Measurements from ENCODE around the gene UTF1. TPM values are rescaled to one million over a fixed set of nuclear protein-coding genes. Genes with fewer than 3 reads are reported as not detected.

The UTF1 gene
- total and polyA plus RNA-seq, 2 experiments from 2014 or later: 12.2 to 51.4 TPM

DNA sequence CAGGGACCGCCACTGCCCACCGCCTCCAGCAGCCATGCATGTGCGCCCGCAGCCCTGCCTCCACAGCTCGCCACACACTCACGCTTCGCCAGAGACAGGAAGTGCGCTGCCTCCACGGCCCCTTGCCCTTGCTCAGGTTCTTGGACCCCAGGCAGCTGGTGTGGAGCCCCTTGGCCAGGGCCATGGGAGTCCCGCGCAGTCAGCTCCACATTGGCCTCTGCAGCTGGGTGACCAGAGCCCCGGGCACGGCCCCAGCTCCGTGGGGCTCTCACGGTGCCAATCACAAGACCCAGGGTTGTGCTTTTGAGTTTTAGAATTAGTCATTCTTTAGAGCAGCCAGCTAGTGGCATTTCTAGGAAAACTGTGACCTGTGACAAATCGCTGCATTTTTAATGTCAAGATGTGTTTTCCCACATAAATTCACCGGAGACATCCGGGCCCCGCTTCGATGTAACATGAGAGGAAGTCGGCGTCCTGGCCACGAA, 4.3 kb upstream of the UTF1 start:
- no peaks in the 10 kb centered on the region for H4K20me1 ChIP-seq (replicated peaks; ENCODE audit: insufficient read depth)
- H3K9me3 Mint-ChIP-seq: peaks cover 5% of the 10 kb centered on the region; the same call in 2 of the 3 replicates
- no peak overlapping the region for H3K27ac ChIP-seq (ENCODE audit: low read depth)
- no peak overlapping the region for H3K4me2 ChIP-seq
- H3K27ac Mint-ChIP-seq: peak overlapping the region; percentile 16; the same call in 1 of the 2 replicates
- H3K4me3 Mint-ChIP-seq: no peak overlapping the region; the same call in 2 of the 3 replicates
- no peaks in the 10 kb centered on the region; the same call in 2 of the 3 replicates for H3K36me3 Mint-ChIP-seq (ENCODE audit: low read depth)
- DNase-seq (ENCODE audit: low spot score) (no peak), ATAC-seq (no peak)
- H2AFZ ChIP-seq: no peak overlapping the region
- H3K4me3 ChIP-seq: no peak overlapping the region
- peaks cover 37% of the 10 kb centered on the region for H3K27me3 Mint-ChIP-seq (ENCODE audit: insufficient read depth, low read depth, poor library complexity)
- TF ChIP-seq, protein P1, sequence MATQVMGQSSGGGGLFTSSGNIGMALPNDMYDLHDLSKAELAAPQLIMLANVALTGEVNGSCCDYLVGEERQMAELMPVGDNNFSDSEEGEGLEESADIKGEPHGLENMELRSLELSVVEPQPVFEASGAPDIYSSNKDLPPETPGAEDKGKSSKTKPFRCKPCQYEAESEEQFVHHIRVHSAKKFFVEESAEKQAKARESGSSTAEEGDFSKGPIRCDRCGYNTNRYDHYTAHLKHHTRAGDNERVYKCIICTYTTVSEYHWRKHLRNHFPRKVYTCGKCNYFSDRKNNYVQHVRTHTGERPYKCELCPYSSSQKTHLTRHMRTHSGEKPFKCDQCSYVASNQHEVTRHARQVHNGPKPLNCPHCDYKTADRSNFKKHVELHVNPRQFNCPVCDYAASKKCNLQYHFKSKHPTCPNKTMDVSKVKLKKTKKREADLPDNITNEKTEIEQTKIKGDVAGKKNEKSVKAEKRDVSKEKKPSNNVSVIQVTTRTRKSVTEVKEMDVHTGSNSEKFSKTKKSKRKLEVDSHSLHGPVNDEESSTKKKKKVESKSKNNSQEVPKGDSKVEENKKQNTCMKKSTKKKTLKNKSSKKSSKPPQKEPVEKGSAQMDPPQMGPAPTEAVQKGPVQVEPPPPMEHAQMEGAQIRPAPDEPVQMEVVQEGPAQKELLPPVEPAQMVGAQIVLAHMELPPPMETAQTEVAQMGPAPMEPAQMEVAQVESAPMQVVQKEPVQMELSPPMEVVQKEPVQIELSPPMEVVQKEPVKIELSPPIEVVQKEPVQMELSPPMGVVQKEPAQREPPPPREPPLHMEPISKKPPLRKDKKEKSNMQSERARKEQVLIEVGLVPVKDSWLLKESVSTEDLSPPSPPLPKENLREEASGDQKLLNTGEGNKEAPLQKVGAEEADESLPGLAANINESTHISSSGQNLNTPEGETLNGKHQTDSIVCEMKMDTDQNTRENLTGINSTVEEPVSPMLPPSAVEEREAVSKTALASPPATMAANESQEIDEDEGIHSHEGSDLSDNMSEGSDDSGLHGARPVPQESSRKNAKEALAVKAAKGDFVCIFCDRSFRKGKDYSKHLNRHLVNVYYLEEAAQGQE (IDR thresholded peaks at IDR 0.05; ENCODE audit: unreplicated experiment): no peak
- no peaks in the 10 kb centered on the region for H3K9me2 ChIP-seq (ENCODE audit: insufficient read depth)
- H3F3A ChIP-seq (replicated peaks; ENCODE audit: low read depth): peaks cover 13% of the 10 kb centered on the region; the same call in 1 of the 2 replicates
- H3K36me3 ChIP-seq (ENCODE audit: insufficient read depth): no peaks in the 10 kb centered on the region
- H3K4me1 Mint-ChIP-seq: peaks cover 14% of the 10 kb centered on the region
- H3K4me1 ChIP-seq (ENCODE audit: insufficient read depth): peaks cover 5% of the 10 kb centered on the region; the same call in 1 of the 2 replicates
- no peaks in the 10 kb centered on the region for H3K79me2 ChIP-seq (replicated peaks; ENCODE audit: insufficient read depth)
- H3K27me3 ChIP-seq (ENCODE audit: insufficient read depth): peaks cover 19% of the 10 kb centered on the region

DNA sequence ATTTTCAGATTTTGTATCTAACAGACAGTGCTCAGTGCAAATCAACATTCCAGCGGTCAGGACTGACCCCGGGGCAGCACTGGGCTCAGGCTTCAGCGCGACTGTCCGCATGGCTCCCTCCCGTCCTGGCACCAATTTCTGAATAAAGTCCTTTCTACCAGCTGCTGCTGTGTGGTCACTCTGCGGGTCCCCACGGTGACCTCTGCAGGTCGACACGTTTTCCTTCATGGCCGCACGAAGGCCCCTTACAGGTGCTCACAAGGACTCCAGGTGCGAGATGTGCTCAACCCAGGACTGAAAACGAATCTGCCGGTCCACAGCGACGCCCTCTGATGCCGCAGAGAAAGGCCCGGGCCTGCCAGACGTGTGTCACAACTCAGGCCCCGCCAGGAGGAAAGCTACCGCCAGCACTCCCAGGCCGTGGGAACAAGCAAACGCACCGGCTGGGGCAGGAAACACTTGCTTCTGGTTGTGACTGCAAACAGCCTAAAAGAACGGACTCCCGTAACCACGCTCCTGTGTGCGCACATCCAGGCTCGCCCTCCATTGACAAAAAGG, 3.7 kb upstream of the UTF1 start:
- ATAC-seq (no peak), DNase-seq (ENCODE audit: low spot score) (peak; percentile 40)
- H3K4me3 ChIP-seq: no peak overlapping the region
- no peaks in the 10 kb centered on the region for H3K9me2 ChIP-seq (ENCODE audit: insufficient read depth)
- no peak overlapping the region for H3K27ac ChIP-seq (ENCODE audit: low read depth)
- Mint-ChIP-seq H3K4me1 (peaks cover 14% of the 10 kb centered on the region), H3K9me3 (peaks cover 5% of the 10 kb centered on the region; the same call in 2 of the 3 replicates), H3K27me3 (ENCODE audit: insufficient read depth, low read depth, poor library complexity) (peaks cover 37% of the 10 kb centered on the region), H3K4me3 (no peak overlapping the region), H3K27ac (peak overlapping the region; percentile 16; the same call in 1 of the 2 replicates), H3K36me3 (ENCODE audit: low read depth) (peaks cover under 1% of the 10 kb centered on the region)
- no peaks in the 10 kb centered on the region for H3K36me3 ChIP-seq (ENCODE audit: insufficient read depth)
- H3K79me2 ChIP-seq (replicated peaks; ENCODE audit: insufficient read depth): no peaks in the 10 kb centered on the region
- no peak overlapping the region for H3K4me2 ChIP-seq
- H3F3A ChIP-seq (replicated peaks; ENCODE audit: low read depth): peaks cover 8% of the 10 kb centered on the region; the same call in 1 of the 2 replicates
- H2AFZ ChIP-seq: no peak overlapping the region
- peaks cover 5% of the 10 kb centered on the region; the same call in 1 of the 2 replicates for H3K4me1 ChIP-seq (ENCODE audit: insufficient read depth)
- no peaks in the 10 kb centered on the region for H4K20me1 ChIP-seq (replicated peaks; ENCODE audit: insufficient read depth)
- peaks cover 24% of the 10 kb centered on the region for H3K27me3 ChIP-seq (ENCODE audit: insufficient read depth)
- TF ChIP-seq, protein P1 (IDR thresholded peaks at IDR 0.05; ENCODE audit: unreplicated experiment): no peak
- no peak for TF ChIP-seq CREB1 (CRISPR knock-in tag; IDR thresholded peaks at IDR 0.05; ENCODE audit: low read depth)

Measured in GM23338 (cell line).